Adipose tissue (tissue), 3 donors: ENCODE data around the gene UBXN2A. TPM values are rescaled to one million over a fixed set of nuclear protein-coding genes. Genes with fewer than 3 reads are reported as not detected.
"Not testable (repeated sequence)": the region's sequence is repeated elsewhere in the genome, so short reads cannot be mapped to it uniquely, and the experiment has no call there.

Experiments used
- H3K27ac ChIP-seq: one replicate; pipeline ENCODE4 v1.5.1; 2013; ENCODE audit warnings: low read depth, low read length
- WGBS, 3 donors: extraction: QIAGEN DNeasy Blood & Tissue Kit; methylation state at CpG; one replicate each; pipeline ENCODE4 v1.1.7; 2013; 5-methylcytosine and 5-hydroxymethylcytosine counted together
- polyA plus RNA-seq, 3 donors: library from polyadenylated mRNA; stranded (reverse); fragments of 200-250 nt; gene quantifications; one replicate each; pipeline ENCODE4 v1.2.3, GENCODE V29; 2013
- donor health status: healthy with polysubstance abuse.
- donor health status: Bipolar disorder and iron deficiency.
- donor health status: healthy.

Gene UBXN2A
- polyA plus RNA-seq, 3 donors, result 2.8 to 15.1 (median 7.7) TPM

DNA sequence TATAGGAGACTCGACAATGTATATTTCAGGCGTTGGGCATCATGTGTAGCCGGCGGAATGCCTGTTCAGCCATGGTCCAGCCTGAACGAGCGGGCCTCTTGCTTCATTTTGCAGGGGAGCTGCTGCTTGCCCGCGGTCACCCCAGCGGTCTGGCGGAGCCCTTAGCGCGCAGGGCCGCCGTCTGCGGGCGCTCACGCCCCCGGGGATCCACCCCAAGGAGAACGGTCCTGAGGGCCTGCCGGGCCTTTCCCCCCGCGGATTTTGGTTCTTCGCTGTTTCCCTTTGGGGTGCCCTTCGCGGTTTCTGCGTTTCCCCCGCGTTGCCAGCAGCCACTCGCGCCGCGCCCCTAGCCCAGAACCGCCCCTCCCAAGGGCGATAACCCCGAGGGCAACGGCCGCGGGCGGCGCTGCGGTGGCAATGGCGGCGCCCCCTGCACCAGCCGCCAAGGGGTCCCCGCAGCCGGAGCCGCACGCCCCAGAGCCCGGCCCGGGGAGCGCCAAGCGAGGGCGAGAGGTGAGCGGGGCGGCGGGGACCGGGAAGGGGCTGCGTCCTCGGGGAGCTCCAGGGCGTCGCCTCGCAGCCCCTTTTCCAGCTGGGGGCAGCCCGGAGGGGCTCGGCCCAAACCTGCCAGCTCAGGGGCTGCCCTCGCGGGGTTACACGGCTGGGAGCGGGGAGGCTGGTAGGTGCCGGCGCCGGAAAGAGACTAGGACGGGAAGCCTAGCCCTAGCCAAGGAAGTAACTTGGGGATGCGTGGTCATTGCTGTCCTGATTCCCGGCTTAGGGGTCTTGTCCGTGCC is 69.6 kb downstream of the UBXN2A start, which contains the start of gene MFSD2B:
MFSD2B (plus strand) TSS at position 406 of the 797 bp plus-strand sequence; CDS start at position 418, 12 bp downstream.
- WGBS, 3 donors, result 2 to 3% (median 3%) methylated on average over 72 to 75 of the region's 75 CpGs

DNA sequence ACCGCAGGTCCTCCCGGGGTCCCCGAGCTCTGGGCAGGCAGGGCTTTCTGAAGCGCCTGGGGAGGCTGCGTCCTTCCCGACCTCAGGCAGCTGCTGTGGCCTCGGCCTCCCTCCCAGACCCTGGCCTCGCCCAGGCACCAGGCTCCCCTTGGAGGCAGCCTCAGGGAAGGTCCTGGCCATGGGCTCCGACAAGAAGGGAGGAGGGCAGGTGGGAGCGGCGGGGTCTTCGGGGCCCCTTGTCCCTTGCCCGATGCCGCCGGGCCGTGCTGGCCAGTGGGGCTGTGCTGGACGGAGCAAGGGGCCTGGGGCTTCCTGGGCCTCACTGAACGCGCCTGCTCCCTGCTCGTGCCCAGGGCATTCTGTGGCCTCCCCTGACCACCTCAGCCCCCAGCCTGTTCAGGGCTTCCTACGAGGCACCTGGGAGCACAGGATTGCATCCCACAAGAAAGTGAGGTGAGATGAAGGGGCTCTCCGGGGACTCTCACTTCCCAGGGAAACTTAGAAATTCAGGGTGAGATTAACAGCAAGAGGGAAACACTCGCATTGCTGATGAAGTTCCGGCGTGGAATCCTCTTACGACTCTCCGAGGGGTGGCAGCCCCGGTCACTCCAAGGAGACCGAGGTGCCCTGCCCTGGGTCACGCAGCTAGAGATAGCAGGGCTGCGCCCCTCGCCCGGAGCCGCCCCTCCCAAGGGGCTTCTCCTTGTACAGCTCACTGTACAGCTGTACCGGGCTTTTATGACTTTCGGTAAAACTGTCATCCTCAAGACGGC is 70.4 kb downstream of the UBXN2A start:
- 51 to 56% (median 51%) methylated on average over 30 to 37 of the region's 37 CpGs for WGBS, 3 donors

More for the DNA sequence above, 69.6 kb downstream of the UBXN2A start, which contains the start of gene MFSD2B:
- H3K27ac ChIP-seq, result no peak within 1 kb of the TSS

DNA sequence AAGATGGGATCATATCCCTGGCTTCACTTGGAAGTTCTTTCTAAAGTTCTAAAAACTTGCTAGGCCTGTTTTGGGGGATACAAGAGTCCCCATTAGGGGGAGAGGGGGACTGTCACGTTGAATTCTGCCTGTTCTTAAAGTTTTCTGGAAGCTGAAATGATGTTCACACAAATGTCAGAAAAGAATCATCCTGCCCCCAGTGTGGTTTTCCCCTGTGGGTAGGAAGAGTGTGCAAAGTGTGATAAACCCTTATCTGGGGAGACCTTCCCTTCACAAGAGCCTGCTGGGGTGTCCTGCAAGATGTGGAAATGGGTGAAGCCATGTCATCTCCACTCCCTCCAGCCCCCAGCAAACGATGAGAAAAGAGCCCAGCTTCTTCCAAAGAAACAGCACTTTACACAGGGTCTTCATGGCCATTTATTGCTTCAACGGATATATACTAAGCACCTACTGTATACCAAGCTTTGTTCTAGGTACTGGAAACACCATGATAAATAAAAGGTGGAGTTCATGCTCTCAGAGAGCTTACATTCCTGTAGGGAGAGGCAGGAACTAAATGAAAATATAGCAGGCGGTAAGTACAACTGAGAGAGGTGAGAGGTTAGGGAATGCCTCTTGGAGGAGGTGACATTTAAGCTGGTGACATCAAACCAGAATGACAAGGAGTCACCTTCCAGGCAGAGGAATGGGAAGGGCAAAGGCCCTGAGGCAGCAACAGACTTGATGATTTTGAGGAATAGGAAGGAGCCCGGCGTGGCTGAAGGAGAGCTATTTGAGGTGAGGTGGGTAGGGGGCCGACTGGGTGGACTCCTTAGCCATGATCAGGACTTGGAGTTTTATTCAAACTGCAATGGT is 71.2 kb downstream of the UBXN2A start:
- H3K27ac ChIP-seq, result no peak overlapping the region
- 65 to 71% (median 71%) methylated on average over 7 of the region's 7 CpGs for WGBS, 3 donors

More for the DNA sequence above, 70.4 kb downstream of the UBXN2A start:
- H3K27ac ChIP-seq, result no peak overlapping the region

DNA sequence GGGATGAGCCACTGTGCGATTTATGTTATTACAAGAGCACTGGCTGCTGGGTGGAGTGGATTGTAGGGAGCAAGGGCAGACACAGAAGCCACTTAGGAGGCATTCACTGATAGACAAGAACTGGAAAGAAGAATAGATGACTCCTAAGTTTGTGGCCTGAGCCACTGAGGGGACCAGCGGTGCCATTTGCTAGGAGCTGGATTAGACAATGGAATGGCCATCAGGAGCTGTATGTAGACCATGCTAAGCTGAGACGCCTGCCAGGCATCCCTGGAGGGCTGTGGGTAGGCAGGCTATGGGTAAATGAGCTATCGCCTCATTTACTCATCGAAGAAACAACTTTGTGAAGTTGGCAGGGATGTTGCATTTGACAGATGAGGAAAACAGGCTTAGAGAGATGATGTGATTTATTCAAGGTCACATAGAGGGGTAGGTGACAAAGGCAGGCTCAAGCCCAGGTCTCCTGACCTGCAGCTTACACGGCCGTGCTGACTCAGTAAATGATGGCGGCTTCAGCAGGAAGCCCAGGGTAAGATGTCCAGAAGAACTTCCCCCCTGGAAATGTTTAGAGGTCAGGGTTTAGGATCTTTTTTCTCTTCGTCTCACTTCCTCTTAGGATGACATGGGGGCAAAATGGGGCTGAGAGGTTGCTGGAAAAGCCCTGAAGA is 72.4 kb downstream of the UBXN2A start:
- no peak overlapping the region for H3K27ac ChIP-seq
- WGBS, 3 donors, result 62 to 79% (median 70%) methylated on average over 9 of the region's 9 CpGs

DNA sequence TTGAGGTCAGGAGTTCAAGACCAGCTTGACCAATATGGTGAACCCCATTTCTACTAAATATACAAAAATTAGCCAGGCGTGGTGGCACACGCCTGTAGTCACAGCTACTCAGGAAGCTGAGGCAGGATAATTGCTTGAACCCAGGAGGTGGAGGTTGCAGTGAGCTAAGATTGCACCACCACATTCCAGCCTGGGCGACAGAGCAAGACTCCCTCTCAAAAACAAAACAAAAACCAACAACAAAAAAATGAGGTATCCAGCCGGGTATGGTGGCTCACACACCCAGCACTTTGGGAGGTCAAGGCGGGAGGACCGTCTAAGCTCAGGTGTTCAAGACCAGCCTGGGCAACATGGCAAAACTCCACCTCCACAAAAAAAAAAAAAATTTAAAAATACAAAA is 74.6 kb downstream of the UBXN2A start:
- 89 to 92% (median 90%) methylated on average over 6 of the region's 6 CpGs for WGBS, 3 donors
- H3K27ac ChIP-seq, result not testable (repeated sequence)

DNA sequence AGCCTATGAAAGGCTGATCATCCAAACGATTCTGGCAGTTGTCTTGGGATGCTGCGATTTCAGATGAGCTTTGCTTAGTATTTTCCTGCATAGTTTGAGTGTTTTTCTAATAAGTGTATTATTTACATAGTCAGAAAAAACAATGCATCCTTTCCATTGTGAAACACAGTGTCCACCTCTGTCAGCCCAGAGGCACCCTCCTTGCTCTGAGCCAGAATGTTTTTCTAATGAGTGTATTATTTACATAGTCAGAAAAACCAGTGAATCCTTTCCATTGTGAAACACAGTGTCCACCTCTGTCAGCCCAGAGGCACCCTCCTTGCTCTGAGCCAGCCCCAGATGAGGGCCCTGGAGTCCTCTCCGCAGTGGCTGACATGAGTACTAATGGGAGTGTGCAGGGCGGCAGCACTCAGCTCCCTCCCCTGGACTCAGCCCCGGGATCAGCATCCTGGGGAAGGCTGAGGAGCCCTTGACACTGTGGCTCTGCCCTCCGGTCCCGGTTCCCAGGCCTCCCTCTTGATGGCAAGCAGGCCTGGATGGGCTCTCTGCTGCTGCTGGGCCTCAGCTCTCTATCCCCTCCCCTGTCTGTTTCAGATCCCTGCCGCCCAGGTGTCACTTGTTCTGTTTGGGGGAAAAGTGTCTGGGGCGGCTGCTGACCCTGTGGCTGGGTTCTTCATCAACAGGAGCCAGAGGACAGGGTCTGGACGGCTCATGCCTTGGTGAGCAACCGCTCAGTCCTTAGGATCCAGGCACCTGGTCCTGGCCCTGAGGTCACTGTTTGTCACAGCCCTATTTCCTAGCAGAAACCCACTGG is 75.5 kb downstream of the UBXN2A start:
- H3K27ac ChIP-seq, result no peak overlapping the region
- 69 to 80% (median 78%) methylated on average over 11 of the region's 11 CpGs for WGBS, 3 donors

DNA sequence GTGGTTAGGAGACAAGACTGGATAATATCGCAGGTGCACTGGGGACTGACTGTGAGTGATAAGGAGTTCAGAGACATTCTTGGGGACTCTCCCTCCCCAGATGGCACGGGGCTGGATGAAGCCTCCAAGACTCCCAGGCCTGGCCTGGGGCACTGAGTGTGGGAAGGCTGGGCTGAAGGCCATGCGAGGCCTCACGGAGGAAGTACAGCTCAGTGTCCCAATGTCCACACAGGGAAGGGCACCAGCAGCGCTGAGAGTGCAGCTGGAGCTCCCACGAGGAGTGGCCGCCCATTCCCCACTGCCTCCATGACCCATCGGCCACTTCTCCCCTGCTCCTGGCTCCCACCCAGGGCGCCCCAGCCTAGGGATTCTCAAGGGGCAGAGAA is 76.1 kb downstream of the UBXN2A start:
- no peak overlapping the region for H3K27ac ChIP-seq
- WGBS, 3 donors, result 78 to 82% (median 79%) methylated on average over 9 of the region's 9 CpGs

DNA sequence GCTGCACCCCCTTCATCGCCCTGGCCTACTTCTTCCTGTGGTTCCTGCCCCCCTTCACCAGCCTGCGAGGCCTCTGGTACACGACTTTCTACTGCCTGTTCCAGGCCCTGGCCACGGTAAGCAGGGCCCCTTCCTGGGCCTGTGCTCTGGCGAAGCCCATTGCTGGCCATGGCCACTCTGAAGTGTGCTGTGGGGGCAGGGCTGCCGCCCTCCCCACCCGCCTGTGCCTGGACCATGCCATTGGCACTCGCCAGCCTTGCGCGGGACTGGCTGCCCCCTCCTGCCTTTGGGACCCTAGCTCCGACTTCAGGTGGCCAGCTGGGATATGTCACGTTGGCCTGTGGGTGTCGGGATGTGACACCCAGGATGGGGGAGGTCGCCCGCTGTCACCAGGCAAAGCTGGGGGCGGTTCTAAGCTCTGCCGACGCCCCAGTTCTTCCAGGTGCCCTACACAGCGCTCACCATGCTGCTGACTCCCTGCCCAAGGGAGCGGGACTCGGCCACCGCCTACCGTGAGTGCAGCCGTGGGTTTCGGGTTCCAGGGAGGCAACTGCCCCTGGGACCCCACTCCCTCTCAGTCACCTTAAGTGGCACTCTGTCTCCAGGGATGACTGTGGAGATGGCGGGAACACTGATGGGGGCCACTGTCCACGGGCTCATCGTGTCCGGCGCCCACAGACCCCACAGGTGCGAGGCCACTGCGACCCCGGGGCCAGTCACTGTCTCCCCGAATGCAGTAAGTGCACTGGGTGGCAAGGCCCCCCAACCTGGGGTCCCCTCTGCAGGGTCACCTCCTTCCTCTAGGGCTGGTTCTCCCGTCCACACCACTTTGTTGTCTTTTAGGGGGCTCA is 76.8 kb downstream of the UBXN2A start:
- H3K27ac ChIP-seq, result no peak overlapping the region
- WGBS, 3 donors, result 89 to 91% (median 89%) methylated on average over 32 to 35 of the region's 35 CpGs

DNA sequence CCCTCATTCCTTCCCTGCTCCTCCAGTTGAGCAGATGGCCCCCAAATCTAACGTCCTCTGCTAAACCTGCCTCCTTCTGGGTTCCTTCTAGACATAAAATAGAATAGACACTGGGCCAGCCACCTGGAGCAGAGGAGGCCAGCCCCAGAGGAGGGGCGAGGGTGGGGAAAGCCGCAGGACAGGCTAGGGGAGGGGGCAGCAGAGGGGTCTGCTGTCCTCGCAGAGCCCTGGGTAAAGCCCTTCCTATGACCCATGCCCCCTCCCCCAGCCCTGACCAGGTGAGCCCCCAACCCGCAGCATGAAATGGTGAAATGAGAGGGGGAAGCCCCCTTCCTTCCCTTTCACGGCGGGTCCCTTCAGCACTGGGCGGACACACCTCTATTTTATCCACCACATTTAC is 77.4 kb downstream of the UBXN2A start:
- no peak overlapping the region for H3K27ac ChIP-seq
- WGBS, 3 donors, result 78 to 93% (median 83%) methylated on average over 6 to 8 of the region's 8 CpGs

DNA sequence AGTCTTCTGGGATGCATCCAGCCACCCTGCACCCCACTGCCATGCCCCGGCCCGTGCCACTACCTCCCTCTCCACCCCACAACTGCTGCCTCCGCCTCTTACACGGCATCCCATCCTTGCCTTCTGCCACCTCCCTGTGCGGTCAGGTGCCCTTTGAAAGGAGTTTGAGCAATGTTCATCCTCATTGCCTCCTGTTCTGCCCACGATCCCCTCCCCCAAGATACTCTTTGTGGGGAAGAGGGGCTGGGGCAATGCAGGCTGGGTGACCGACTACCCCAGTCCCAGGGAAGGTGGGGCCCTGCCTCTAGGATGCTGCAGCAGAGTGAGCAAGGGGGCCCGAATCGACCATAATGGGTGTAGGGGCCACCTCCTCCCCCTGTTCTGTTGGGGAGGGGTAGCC is 78.0 kb downstream of the UBXN2A start:
- no peak overlapping the region for H3K27ac ChIP-seq

DNA sequence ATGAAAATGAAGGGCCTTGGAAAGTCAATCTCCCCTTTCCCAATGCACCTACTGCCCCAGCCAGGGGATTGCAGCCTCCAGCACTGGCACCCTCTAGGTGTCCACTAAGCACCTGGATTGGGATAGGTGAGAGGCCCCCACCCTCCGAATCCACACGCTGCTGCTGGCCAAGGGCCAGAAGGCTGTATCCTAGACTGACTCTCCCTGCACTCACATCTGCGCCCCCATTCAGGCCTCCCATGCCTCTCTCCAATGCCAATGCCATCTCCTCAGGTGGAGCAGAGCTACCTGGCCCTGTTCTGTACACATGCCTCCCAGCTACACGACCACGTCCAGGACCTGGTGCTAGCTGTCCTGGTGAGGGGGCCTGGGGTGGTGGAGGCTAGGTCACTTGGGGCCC is 79.5 kb downstream of the UBXN2A start:
- WGBS, 3 donors, result 80 to 94% (median 91%) methylated on average over 5 of the region's 5 CpGs
- no peak overlapping the region for H3K27ac ChIP-seq

More for the DNA sequence above, 78.0 kb downstream of the UBXN2A start:
- 75 to 82% (median 80%) methylated on average over 9 of the region's 9 CpGs for WGBS, 3 donors

DNA sequence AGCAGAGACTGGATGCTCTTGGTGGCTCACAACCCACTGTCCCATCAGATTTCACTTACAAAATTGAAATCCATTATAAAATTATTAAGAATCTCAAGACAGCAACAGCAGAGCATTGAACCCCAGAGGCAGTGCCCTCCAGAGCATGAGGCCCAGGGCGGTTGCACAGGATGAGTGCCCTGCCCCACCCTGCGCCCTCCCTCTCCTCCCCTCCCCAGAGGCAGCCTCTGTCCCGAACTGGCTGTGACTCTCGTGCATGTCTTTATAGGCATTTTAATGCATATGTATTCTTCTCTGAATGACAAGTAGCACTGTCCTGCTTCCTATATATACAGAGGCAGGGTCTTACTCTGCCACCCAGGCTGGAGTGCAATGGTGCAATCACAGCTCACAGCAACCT is 80.0 kb downstream of the UBXN2A start:
- H3K27ac ChIP-seq, result no peak overlapping the region
- 83 to 86% (median 83%) methylated on average over 4 of the region's 4 CpGs for WGBS, 3 donors

DNA sequence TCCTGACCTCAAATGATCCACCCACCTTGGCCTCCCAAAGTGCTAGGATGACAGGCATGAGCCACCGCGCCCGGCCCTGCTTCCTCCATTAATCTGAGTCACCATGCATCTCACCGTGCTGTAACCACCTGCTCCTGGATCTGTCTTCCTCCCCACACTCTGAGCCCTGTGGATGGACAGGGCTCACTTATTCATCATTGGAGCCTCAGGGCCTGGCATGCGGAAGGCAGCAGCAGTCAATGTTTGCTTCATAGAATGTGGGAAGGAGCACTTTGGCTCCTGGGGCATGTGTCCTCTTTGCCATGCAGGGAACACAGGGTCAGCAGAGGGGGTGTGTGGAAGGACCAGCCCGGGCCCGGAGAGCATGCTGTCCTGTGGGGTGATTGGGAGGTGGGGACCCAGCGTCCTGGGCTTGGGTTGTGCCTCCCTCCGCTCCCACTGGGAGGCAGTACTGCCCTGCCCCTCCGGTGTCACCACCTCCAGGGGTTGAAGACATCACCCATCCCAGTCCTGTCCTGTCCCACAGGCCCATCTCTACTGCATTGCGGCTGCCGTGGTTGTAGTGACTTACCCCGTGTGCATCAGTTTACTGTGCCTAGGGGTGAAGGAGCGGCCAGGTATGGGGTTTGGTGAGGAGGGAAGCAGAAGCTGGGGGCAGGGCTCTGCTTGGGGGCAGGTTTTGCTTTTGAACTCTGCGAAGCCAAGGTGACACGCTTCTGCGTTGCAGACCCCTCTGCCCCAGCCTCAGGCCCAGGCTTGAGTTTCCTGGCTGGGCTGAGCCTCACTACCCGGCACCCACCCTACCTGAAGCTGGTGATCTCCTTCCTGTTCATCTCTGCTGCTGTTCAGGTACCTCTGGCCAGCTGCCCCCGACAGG is 81.1 kb downstream of the UBXN2A start:
- 76 to 82% (median 79%) methylated on average over 19 of the region's 19 CpGs for WGBS, 3 donors

DNA sequence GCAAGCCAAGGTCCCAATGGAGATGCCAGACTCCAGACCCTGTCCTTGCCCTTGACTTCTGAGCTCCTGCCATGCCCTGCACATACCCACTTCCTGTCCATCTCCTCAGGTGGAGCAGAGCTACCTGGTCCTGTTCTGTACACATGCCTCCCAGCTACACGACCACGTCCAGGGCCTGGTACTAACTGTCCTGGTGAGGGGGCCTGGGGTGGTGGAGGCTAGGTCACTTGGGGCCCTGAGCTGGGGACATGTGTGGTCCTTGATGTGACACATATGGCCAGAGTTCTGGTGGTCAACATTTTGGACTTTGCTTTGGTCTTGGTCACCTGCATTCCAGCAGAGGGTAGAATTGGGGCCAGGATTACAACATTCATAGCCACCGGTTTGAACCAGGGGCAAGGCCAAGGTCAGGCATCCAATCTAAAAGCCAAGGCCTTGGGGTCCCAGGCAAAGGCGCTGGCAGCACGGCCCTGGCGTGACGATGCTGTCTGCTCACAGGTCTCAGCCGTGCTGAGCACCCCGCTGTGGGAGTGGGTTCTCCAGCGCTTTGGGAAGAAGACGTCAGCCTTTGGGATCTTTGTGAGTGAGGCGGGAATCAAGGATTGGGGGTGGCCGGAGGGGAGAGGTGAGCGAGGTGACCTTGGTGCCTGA is 82.2 kb downstream of the UBXN2A start:
- H3K27ac ChIP-seq, result no peak overlapping the region
- WGBS, 3 donors, result 89 to 95% (median 93%) methylated on average over 14 of the region's 14 CpGs

More for the DNA sequence above, 81.1 kb downstream of the UBXN2A start:
- no peak overlapping the region for H3K27ac ChIP-seq

DNA sequence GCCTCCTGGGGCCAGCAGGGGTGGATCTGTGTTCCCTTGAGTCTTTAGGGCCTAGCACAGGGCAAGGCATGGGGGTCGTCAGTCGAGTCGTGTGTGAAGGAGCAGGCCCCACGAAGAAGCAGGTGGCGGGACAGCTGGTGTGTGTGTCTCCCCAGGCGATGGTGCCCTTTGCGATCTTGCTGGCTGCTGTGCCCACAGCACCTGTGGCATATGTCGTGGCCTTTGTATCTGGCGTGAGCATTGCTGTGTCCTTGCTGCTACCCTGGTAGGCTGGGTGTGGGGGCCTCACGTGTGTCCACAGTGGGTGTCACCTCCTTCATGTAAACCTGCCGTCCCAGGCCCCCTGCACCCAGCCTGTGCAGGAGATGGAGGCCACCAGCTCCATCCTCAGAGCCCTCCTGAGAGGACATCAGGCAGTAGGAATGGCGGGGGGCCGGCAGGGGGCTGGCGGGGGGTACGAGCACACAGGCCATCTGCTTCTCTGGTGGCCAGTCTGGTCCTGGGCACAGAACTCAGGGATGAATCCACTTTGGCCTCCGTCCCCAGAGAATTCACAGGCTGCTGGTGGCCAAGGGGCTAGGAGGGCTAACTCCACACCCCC is 82.8 kb downstream of the UBXN2A start:
- WGBS, 3 donors, result 84 to 92% (median 87%) methylated on average over 16 of the region's 16 CpGs
- H3K27ac ChIP-seq, result no peak overlapping the region
